ENCODE measurements around the gene PLXDC2.

The PLXDC2 gene

GRCh38 chr10:20094226-20094976 is 278.2 kb downstream of the PLXDC2 start:
- Mint-ChIP-seq H3K4me3 (no peak overlapping the region), H3K9me3 (peaks cover 3 to 8% of the 10 kb centered on the region in 2 donors), H3K4me1 (no peaks in the 10 kb centered on the region), H3K27ac (no peak overlapping the region), H3K36me3 (no peaks in the 10 kb centered on the region), H3K27me3 (no peaks in the 10 kb centered on the region)
- DNase-seq (no peak), ATAC-seq (replicated peaks) (no peak)

- Mint-ChIP-seq H3K9me3 (peaks cover 1 to 3% of the 10 kb centered on the region in 2 donors), H3K36me3 (no peaks in the 10 kb centered on the region), H3K27me3 (no peaks in the 10 kb centered on the region), H3K4me1 (no peaks in the 10 kb centered on the region), H3K27ac (no peak overlapping the region), H3K4me3 (no peak overlapping the region)
- no peak for DNase-seq
- no peak for ATAC-seq (replicated peaks)
These were observed 283.9 kb downstream of the PLXDC2 start for GRCh38 chr10:20100171-20100570.

GRCh38 chr10:20105236-20105635 is 289.0 kb downstream of the PLXDC2 start:
- DNase-seq, result no peak
- H3K36me3 Mint-ChIP-seq, result no peaks in the 10 kb centered on the region
- no peak for ATAC-seq (replicated peaks)

GRCh38 chr10:20105931-20106330 is 289.7 kb downstream of the PLXDC2 start:
- no peaks in the 10 kb centered on the region for H3K4me1 Mint-ChIP-seq
- no peak for ATAC-seq (replicated peaks)

More at GRCh38 chr10:20105236-20105635, 289.0 kb downstream of the PLXDC2 start:
- H3K27ac Mint-ChIP-seq, result no peak overlapping the region
- H3K9me3 Mint-ChIP-seq, result peaks cover 0 to 3% of the 10 kb centered on the region in 2 donors
- H3K4me1 Mint-ChIP-seq, result no peaks in the 10 kb centered on the region
- H3K27me3 Mint-ChIP-seq, result no peaks in the 10 kb centered on the region
- no peak overlapping the region for H3K4me3 Mint-ChIP-seq

GRCh38 chr10:20108021-20108420 is 291.8 kb downstream of the PLXDC2 start:
- no peaks in the 10 kb centered on the region for H3K27me3 Mint-ChIP-seq
- peaks cover 2 to 3% of the 10 kb centered on the region in 2 donors for H3K9me3 Mint-ChIP-seq

More at GRCh38 chr10:20105931-20106330, 289.7 kb downstream of the PLXDC2 start:
- Mint-ChIP-seq H3K27me3 (no peaks in the 10 kb centered on the region), H3K27ac (no peak overlapping the region), H3K36me3 (no peaks in the 10 kb centered on the region), H3K9me3 (peaks cover 0 to 3% of the 10 kb centered on the region in 2 donors), H3K4me3 (no peak overlapping the region)
- DNase-seq, result no peak

GRCh38 chr10:20109613-20110012 is 293.4 kb downstream of the PLXDC2 start:
- no peak for ATAC-seq (replicated peaks)
- no peak overlapping the region for H3K4me3 Mint-ChIP-seq
- H3K27me3 Mint-ChIP-seq, result no peaks in the 10 kb centered on the region
- peaks cover 2 to 6% of the 10 kb centered on the region in 2 donors for H3K9me3 Mint-ChIP-seq
- H3K36me3 Mint-ChIP-seq, result no peaks in the 10 kb centered on the region
- DNase-seq, result no peak
- H3K4me1 Mint-ChIP-seq, result no peaks in the 10 kb centered on the region
- H3K27ac Mint-ChIP-seq, result no peak overlapping the region

More at GRCh38 chr10:20108021-20108420, 291.8 kb downstream of the PLXDC2 start:
- DNase-seq, result no peak
- no peaks in the 10 kb centered on the region for H3K4me1 Mint-ChIP-seq
- H3K4me3 Mint-ChIP-seq, result no peak overlapping the region
- no peak for ATAC-seq (replicated peaks)
- no peak overlapping the region for H3K27ac Mint-ChIP-seq
- H3K36me3 Mint-ChIP-seq, result no peaks in the 10 kb centered on the region

GRCh38 chr10:20110125-20111100 is 294.2 kb downstream of the PLXDC2 start:
- Mint-ChIP-seq H3K4me1 (no peaks in the 10 kb centered on the region), H3K27ac (no peak overlapping the region), H3K27me3 (no peaks in the 10 kb centered on the region), H3K4me3 (no peak overlapping the region), H3K36me3 (no peaks in the 10 kb centered on the region), H3K9me3 (peaks cover 2 to 6% of the 10 kb centered on the region in 2 donors)
- DNase-seq (no peak), ATAC-seq (replicated peaks) (no peak)

- H3K27ac Mint-ChIP-seq, result no peak overlapping the region
- ATAC-seq (replicated peaks), result no peak
- H3K4me3 Mint-ChIP-seq, result no peak overlapping the region
- H3K4me1 Mint-ChIP-seq, result no peaks in the 10 kb centered on the region
- peaks cover 3 to 6% of the 10 kb centered on the region in 2 donors for H3K9me3 Mint-ChIP-seq
- DNase-seq, result no peak
- H3K36me3 Mint-ChIP-seq, result no peaks in the 10 kb centered on the region
- H3K27me3 Mint-ChIP-seq, result no peaks in the 10 kb centered on the region
These were observed 297.9 kb downstream of the PLXDC2 start for GRCh38 chr10:20114179-20114578.

GRCh38 chr10:20115894-20116293 is 299.7 kb downstream of the PLXDC2 start:
- Mint-ChIP-seq H3K4me3 (no peak overlapping the region), H3K36me3 (no peaks in the 10 kb centered on the region), H3K9me3 (peaks cover 3 to 10% of the 10 kb centered on the region in 2 donors), H3K27ac (no peak overlapping the region), H3K4me1 (no peaks in the 10 kb centered on the region), H3K27me3 (no peaks in the 10 kb centered on the region)
- DNase-seq, result no peak
- ATAC-seq (replicated peaks), result no peak

GRCh38 chr10:20117471-20117870 is 301.2 kb downstream of the PLXDC2 start:
- Mint-ChIP-seq H3K9me3 (peaks cover 2 to 10% of the 10 kb centered on the region in 2 donors), H3K27me3 (no peaks in the 10 kb centered on the region), H3K4me3 (no peak overlapping the region), H3K4me1 (no peaks in the 10 kb centered on the region), H3K27ac (no peak overlapping the region), H3K36me3 (no peaks in the 10 kb centered on the region)
- DNase-seq (no peak), ATAC-seq (replicated peaks) (no peak)

- Mint-ChIP-seq H3K4me1 (no peaks in the 10 kb centered on the region), H3K36me3 (no peaks in the 10 kb centered on the region), H3K27me3 (no peaks in the 10 kb centered on the region), H3K4me3 (no peak overlapping the region), H3K27ac (no peak overlapping the region), H3K9me3 (peaks cover 3 to 10% of the 10 kb centered on the region in 2 donors)
- ATAC-seq (replicated peaks), result no peak
- DNase-seq, result no peak
These were observed 301.9 kb downstream of the PLXDC2 start for GRCh38 chr10:20118119-20118518.

GRCh38 chr10:20128811-20129210 is 312.6 kb downstream of the PLXDC2 start:
- Mint-ChIP-seq H3K27ac (no peak overlapping the region), H3K9me3 (peaks cover 6 to 14% of the 10 kb centered on the region in 2 donors), H3K4me3 (no peak overlapping the region), H3K36me3 (no peaks in the 10 kb centered on the region), H3K4me1 (no peaks in the 10 kb centered on the region), H3K27me3 (no peaks in the 10 kb centered on the region)
- ATAC-seq (replicated peaks), result no peak
- no peak for DNase-seq

- DNase-seq (no peak), ATAC-seq (replicated peaks) (no peak)
- Mint-ChIP-seq H3K36me3 (no peaks in the 10 kb centered on the region), H3K4me1 (no peaks in the 10 kb centered on the region), H3K27ac (no peak overlapping the region), H3K27me3 (no peaks in the 10 kb centered on the region), H3K4me3 (no peak overlapping the region), H3K9me3 (peaks cover 7 to 23% of the 10 kb centered on the region in 2 donors)
These were observed 316.6 kb downstream of the PLXDC2 start for GRCh38 chr10:20132816-20133215.

GRCh38 chr10:20133669-20134189 is 317.5 kb downstream of the PLXDC2 start:
- DNase-seq (no peak), ATAC-seq (replicated peaks) (no peak)
- no peaks in the 10 kb centered on the region for H3K4me1 Mint-ChIP-seq
- H3K9me3 Mint-ChIP-seq, result peaks cover 7 to 23% of the 10 kb centered on the region in 2 donors
- H3K36me3 Mint-ChIP-seq, result no peaks in the 10 kb centered on the region
- H3K27me3 Mint-ChIP-seq, result no peaks in the 10 kb centered on the region
- no peak overlapping the region for H3K4me3 Mint-ChIP-seq
- H3K27ac Mint-ChIP-seq, result no peak overlapping the region

Data from stimulated activated naive B cell treated with anti-CD40 and anti-IgM and Interleukin-4, amounts not matched to agents 10 μg/mL and 1 μg/mL and 100 μg/mL, for 72 hours (primary cell).